H1 (cell line): Measurements from ENCODE around the gene PREX1. TPM values are rescaled to one million over a fixed set of nuclear protein-coding genes. Genes with fewer than 3 reads are reported as not detected.

Source experiments
- CTCF ChIA-PET: fragments of 300-600 bp; sonication (Branson Sonifier 250); formaldehyde crosslinking; loops from one replicate; lab custom pipeline; 2021; ENCODE audit not compliant: partially characterized antibody; lab: Charles Lee
- POLR2A ChIA-PET: fragments of 300-600 bp; sonication (Branson Sonifier 250); formaldehyde crosslinking; loops from one replicate; lab custom pipeline; 2021; ENCODE audit warnings: inconsistent platforms; ENCODE audit not compliant: partially characterized antibody; lab: Charles Lee
- DNase-seq, 2 experiments: peaks; one replicate each; pipeline versions ENCODE4 v3.0.0 to v3.0.0-alpha.2; 2010 to 2022; ENCODE audit warnings: low spot score in 2 of 2, low read depth in 1 of 2, mixed read lengths in 1 of 2
- FAIRE-seq: peaks from 2 replicates; lab custom pipeline; 2011; peaks lifted over from hg19 to GRCh38; lab: Jason Lieb, UNC
- H2AFZ ChIP-seq: 2 replicates; pipeline ENCODE4 v1.8.1; 2012; ENCODE audit warnings: low read length, inconsistent platforms
- H2AK5ac ChIP-seq: 2 replicates; pipeline ENCODE4 v1.6.1; 2013; ENCODE audit warnings: low read depth, low read length
- H2BK120ac ChIP-seq: replicated peaks from 2 replicates; pipeline ENCODE3; 2013; ENCODE audit warnings: low read depth, low read length, inconsistent platforms
- H2BK12ac ChIP-seq: 2 replicates; pipeline ENCODE4 v1.6.1; 2013; ENCODE audit warnings: low read depth, low read length
- H2BK15ac ChIP-seq: 2 replicates; pipeline ENCODE4 v1.6.1; 2013; ENCODE audit warnings: low read length
- H2BK20ac ChIP-seq: 2 replicates; pipeline ENCODE4 v1.6.1; 2013; ENCODE audit warnings: low read length
- H2BK5ac ChIP-seq: 2 replicates; pipeline ENCODE4 v1.6.1; 2013; ENCODE audit warnings: low read depth, low read length
- H3K14ac ChIP-seq: 2 replicates; pipeline ENCODE4 v1.6.1; 2013; ENCODE audit warnings: inconsistent platforms; ENCODE audit not compliant: insufficient read length
- H3K18ac ChIP-seq: 2 replicates; pipeline ENCODE4 v1.6.1; 2013; ENCODE audit warnings: low read length; ENCODE audit errors: extremely low read depth
- H3K23ac ChIP-seq: 2 replicates; pipeline ENCODE4 v1.6.1; 2013; ENCODE audit warnings: inconsistent platforms; ENCODE audit not compliant: insufficient read length
- H3K23me2 ChIP-seq: 2 replicates; pipeline ENCODE4 v1.6.1; 2013; ENCODE audit warnings: low read depth, low read length
- H3K27ac ChIP-seq: 2 replicates; pipeline ENCODE4 v1.6.1; 2011; ENCODE audit warnings: low read depth, low read length, inconsistent platforms
- H3K27me3 ChIP-seq, 4 experiments: replicated peaks in 1 of 4; 1 replicate in 1 of 4; 2 replicates in 3 of 4; pipeline versions ENCODE4 v1.6.1 to v1.8.1; 2011 to 2013; ENCODE audit warnings: low read length in 3 of 4, mild to moderate bottlenecking in 3 of 4, inconsistent platforms in 2 of 4, mixed read lengths in 2 of 4, moderate library complexity in 1 of 4; ENCODE audit not compliant: control insufficient read depth in 3 of 4, insufficient read depth in 3 of 4; ENCODE audit errors: extremely low read depth in 1 of 4
- H3K36me3 ChIP-seq, 4 experiments: 2 replicates each; pipeline versions ENCODE4 v1.6.1 to v1.8.1; 2011 to 2013; ENCODE audit warnings: mild to moderate bottlenecking in 4 of 4, low read length in 3 of 4, moderate library complexity in 2 of 4, control low read depth in 1 of 4, inconsistent platforms in 1 of 4; ENCODE audit not compliant: insufficient read depth in 4 of 4, control insufficient read depth in 2 of 4
- H3K4ac ChIP-seq: replicated peaks from 2 replicates; pipeline ENCODE3; 2013; ENCODE audit warnings: low read length, low read depth, mixed read lengths, inconsistent platforms; ENCODE audit not compliant: insufficient read length
- H3K4me1 ChIP-seq, 4 experiments: replicated peaks in 1 of 4; 1 replicate in 1 of 4; 2 replicates in 3 of 4; pipeline versions ENCODE4 v1.6.1 to v1.8.1; 2011 to 2013; ENCODE audit warnings: low read length in 3 of 4, inconsistent platforms in 2 of 4, mixed read lengths in 1 of 4; ENCODE audit not compliant: insufficient read depth in 4 of 4, control insufficient read depth in 3 of 4
- H3K4me2 ChIP-seq, 2 experiments: 2 replicates each; pipeline versions ENCODE4 v1.6.1 to v1.8.1; 2011 to 2013; ENCODE audit warnings: low read depth in 2 of 2, low read length in 2 of 2, control low read depth in 1 of 2, inconsistent platforms in 1 of 2, mild to moderate bottlenecking in 1 of 2; ENCODE audit not compliant: insufficient read depth in 1 of 2
- H3K4me3 ChIP-seq, 4 experiments: fragments of 200-600, 300-600 bp in 1 of 4; sonication (generic), shearing (Covaris generic), sonication (Bioruptor Twin) in 1 of 4; 2 replicates each; pipeline versions ENCODE4 v1.5.1 to v1.8.1; 2011 to 2016; ENCODE audit warnings: low read length in 4 of 4, low read depth in 3 of 4, control low read depth in 2 of 4, inconsistent platforms in 2 of 4, mild to moderate bottlenecking in 2 of 4, mixed read lengths in 1 of 4, moderate library complexity in 1 of 4; ENCODE audit not compliant: insufficient read depth in 2 of 4; ENCODE audit errors: extremely low read depth in 1 of 4
- H3K56ac ChIP-seq: replicated peaks from 2 replicates; pipeline ENCODE3; 2013; ENCODE audit warnings: low read depth, mild to moderate bottlenecking, mixed read lengths, low read length, inconsistent platforms; ENCODE audit not compliant: insufficient read length
- H3K79me1 ChIP-seq: 2 replicates; pipeline ENCODE4 v1.6.1; 2013; ENCODE audit warnings: low read depth, low read length, control low read depth
- H3K79me2 ChIP-seq, 2 experiments: 2 replicates each; pipeline versions ENCODE4 v1.6.1 to v1.8.1; 2012 to 2013; ENCODE audit warnings: low read length in 2 of 2, mild to moderate bottlenecking in 2 of 2, inconsistent platforms in 1 of 2; ENCODE audit not compliant: insufficient read depth in 2 of 2, control insufficient read depth in 1 of 2
- H3K9ac ChIP-seq, 4 experiments: replicated peaks in 1 of 4; 1 replicate in 1 of 4; 2 replicates in 3 of 4; pipeline versions ENCODE4 v1.6.1 to v1.8.1; 2011 to 2013; ENCODE audit warnings: low read depth in 3 of 4, low read length in 3 of 4, control low read depth in 2 of 4, mild to moderate bottlenecking in 2 of 4, moderate library complexity in 2 of 4, inconsistent platforms in 1 of 4; ENCODE audit errors: extremely low read depth in 1 of 4
- H3K9me3 ChIP-seq, 2 experiments: 2 replicates each; pipeline versions ENCODE4 v1.6.1 to v1.8.1; 2012 to 2013; ENCODE audit warnings: mild to moderate bottlenecking in 2 of 2, moderate library complexity in 2 of 2, control low read depth in 1 of 2, inconsistent platforms in 1 of 2, low read depth in 1 of 2, low read length in 1 of 2, mixed read lengths in 1 of 2; ENCODE audit not compliant: insufficient read depth in 2 of 2
- H4K20me1 ChIP-seq, 2 experiments: replicated peaks in 1 of 2; 2 replicates each; pipeline versions ENCODE3 to v1.8.1; 2011 to 2013; ENCODE audit warnings: inconsistent platforms in 2 of 2, low read length in 2 of 2, mild to moderate bottlenecking in 1 of 2; ENCODE audit not compliant: insufficient read depth in 2 of 2, control insufficient read depth in 1 of 2
- H4K5ac ChIP-seq: 2 replicates; pipeline ENCODE4 v1.6.1; 2013; ENCODE audit warnings: low read length, low read depth, mixed read lengths, inconsistent platforms; ENCODE audit not compliant: insufficient read length
- H4K8ac ChIP-seq: 2 replicates; pipeline ENCODE4 v1.8.0; 2013; ENCODE audit warnings: mild to moderate bottlenecking, moderate library complexity, low read length, inconsistent platforms; ENCODE audit not compliant: insufficient read depth; ENCODE audit errors: extremely low read depth
- H4K91ac ChIP-seq: replicated peaks from 2 replicates; pipeline ENCODE3; 2013; ENCODE audit warnings: low read length, mixed read lengths, inconsistent platforms; ENCODE audit not compliant: insufficient read length
- EP300 ChIP-seq, 2 experiments: IDR thresholded peaks; 1 replicate in 1 of 2; 2 replicates in 1 of 2; pipeline ENCODE4 v1.6.1; 2011 to 2012; ENCODE audit warnings: low read depth in 2 of 2, low read length in 2 of 2, mild to moderate bottlenecking in 2 of 2, borderline replicate concordance in 1 of 2, inconsistent platforms in 1 of 2, moderate library complexity in 1 of 2
- FOSL1 ChIP-seq: IDR thresholded peaks from 2 replicates; pipeline ENCODE4 v1.6.1; 2011; ENCODE audit warnings: mild to moderate bottlenecking, low read depth, low read length, moderate library complexity; ENCODE audit not compliant: insufficient read depth
- KDM1A ChIP-seq: fragments of 200-600, 300-600 bp; sonication (generic); IDR thresholded peaks from 2 replicates; pipeline ENCODE4 v1.7.1; 2016; ENCODE audit warnings: mild to moderate bottlenecking, low read length, borderline replicate concordance
- POU5F1 ChIP-seq: IDR thresholded peaks from 2 replicates; pipeline ENCODE4 v1.6.1; 2011; ENCODE audit warnings: low read depth, mild to moderate bottlenecking, low read length, moderate library complexity
- RAD21 ChIP-seq, 2 experiments: IDR thresholded peaks in 1 of 2; conservative IDR thresholded peaks in 1 of 2; 2 replicates each; pipeline ENCODE4 v1.6.1; 2011; ENCODE audit warnings: low read depth in 2 of 2, low read length in 2 of 2, improper control_type of control experiment in 1 of 2, inconsistent platforms in 1 of 2, mild to moderate bottlenecking in 1 of 2, moderate library complexity in 1 of 2
- RBBP5 ChIP-seq: IDR thresholded peaks from 2 replicates; pipeline ENCODE4 v1.7.1; 2012; ENCODE audit warnings: low read depth, mild to moderate bottlenecking, inconsistent platforms, low read length, moderate library complexity, borderline replicate concordance
- WGBS, 2 experiments: shearing (Covaris generic) in 1 of 2; methylation state at CpG; one replicate each; pipeline versions ENCODE4 v1.1.6 to v1.1.7; 2013 to 2015; ENCODE audit warnings: low lambda C conversion rate in 2 of 2, mixed read lengths in 2 of 2, inconsistent platforms in 1 of 2, low coverage in 1 of 2, missing lambda C conversion rate in 1 of 2; ENCODE audit not compliant: insufficient replicate concordance in 2 of 2, insufficient coverage in 1 of 2, insufficient read length in 1 of 2; ENCODE audit errors: extremely low coverage in 1 of 2, missing lambda C conversion rate in 1 of 2; 5-methylcytosine and 5-hydroxymethylcytosine counted together
- polyA plus RNA-seq, 7 experiments: library from polyadenylated mRNA; depleted of rRNA in 3 of 7; stranded (reverse) in 5 of 7; unstranded in 2 of 7; fragments of >200 nt in 5 of 7; fragments of 200-250 nt in 2 of 7; gene quantifications; 1 replicate in 5 of 7; 2 replicates in 1 of 7; 4 replicates in 1 of 7; pipeline versions ENCODE4 v1.2.1 to v1.2.3, GENCODE V29; 2011 to 2013; ENCODE audit warnings: missing spikeins in 2 of 7, mixed read lengths in 2 of 7
- total RNA-seq: library from RNA; stranded (reverse); fragmentation: NEBNext Ultra II Directional; extraction: Animal tissue kit (Norgen Biotek cat#: 25700); gene quantifications from 2 replicates; pipeline ENCODE4 v1.2.1, GENCODE V29; 2021

The PREX1 gene
- total and polyA plus RNA-seq, 2 of the 8 experiments (the other 6 are each of a cell fraction or from before 2014, with no cell fraction given) = 10.7 to 12.8 TPM

GRCh38 chr20:48832405-48832730 is 4.6 kb upstream of the PREX1 start:
- WGBS, 2 experiments = 88% methylated on average over 3 of the region's 3 CpGs; no CpG with 5 or more reads in 1 of the 2 experiments
- Histone ChIP-seq H3K56ac (no peak overlapping the region), H4K5ac (no peak overlapping the region), H3K36me3 (no peaks in the 10 kb centered on the region), H3K9me3 (no peaks in the 10 kb centered on the region), H4K8ac (no peak overlapping the region), H3K4me3 (no peak overlapping the region), H2BK12ac (no peak overlapping the region), H2AK5ac (no peak overlapping the region), H2AFZ (0 out of 2 replicates have a peak overlapping the region, but pooled peaks have one; percentile 37), H3K79me2 (no peaks in the 10 kb centered on the region), H3K4me2 (no peak overlapping the region), H3K18ac (no peak overlapping the region), H4K20me1 (no peaks in the 10 kb centered on the region), H2BK20ac (no peak overlapping the region), H3K23ac (no peak overlapping the region), H2BK120ac (no peak overlapping the region), H3K4me1 (peaks cover 0 to 1% (median 0%) of the 10 kb centered on the region in 4 experiments; a peak in 1 of 7 replicates), H3K27me3 (peaks cover 0 to 17% (median 11%) of the 10 kb centered on the region in 4 experiments; a peak in 6 of 7 replicates), H2BK5ac (no peak overlapping the region), H3K23me2 (peaks cover 6% of the 10 kb centered on the region; the same call in 1 of the 2 replicates), H3K27ac (no peak overlapping the region), H2BK15ac (no peak overlapping the region), H3K4ac (no peak overlapping the region), H3K9ac (no peak overlapping the region), H3K14ac (no peak overlapping the region), H4K91ac (no peak overlapping the region), H3K79me1 (no peaks in the 10 kb centered on the region)
- ChIA-PET POLR2A (no interaction called here), CTCF (interaction anchor here (1.3 to 3.0 kb wide), 3 partner anchors 29 to 175 kb away, joined by 3 to 29 read pairs (median 4); no protein-coding TSS in a partner anchor)
- DNase-seq = no peak
- no peak for FAIRE-seq
- no peak for TF ChIP-seq POU5F1
- no peak for TF ChIP-seq EP300 (IDR thresholded peaks at IDR 0.05; ENCODE audit: borderline replicate concordance in 1 of 2, low read depth in 2 of 2, low read length in 2 of 2)
- no peak for TF ChIP-seq RAD21 (IDR thresholded peaks at IDR 0.05 in 1 of 2, conservative IDR thresholded peaks at IDR 0.05 in 1 of 2; ENCODE audit: low read depth in 2 of 2, low read length in 2 of 2)
- no peak for TF ChIP-seq RBBP5
- TF ChIP-seq FOSL1 = no peak
- TF ChIP-seq KDM1A = no peak
